CD4-positive, alpha-beta T cell treated with Interleukin-15 for 1 hour (primary cell): ENCODE data around the gene KIFAP3.
"Not testable (repeated sequence)": the region's sequence is repeated elsewhere in the genome, so short reads cannot be mapped to it uniquely, and the experiment has no call there.

Source experiments
- DNase-seq: peaks from one replicate; pipeline ENCODE4 v3.0.0-alpha.2; 2020

The KIFAP3 gene

DNA sequence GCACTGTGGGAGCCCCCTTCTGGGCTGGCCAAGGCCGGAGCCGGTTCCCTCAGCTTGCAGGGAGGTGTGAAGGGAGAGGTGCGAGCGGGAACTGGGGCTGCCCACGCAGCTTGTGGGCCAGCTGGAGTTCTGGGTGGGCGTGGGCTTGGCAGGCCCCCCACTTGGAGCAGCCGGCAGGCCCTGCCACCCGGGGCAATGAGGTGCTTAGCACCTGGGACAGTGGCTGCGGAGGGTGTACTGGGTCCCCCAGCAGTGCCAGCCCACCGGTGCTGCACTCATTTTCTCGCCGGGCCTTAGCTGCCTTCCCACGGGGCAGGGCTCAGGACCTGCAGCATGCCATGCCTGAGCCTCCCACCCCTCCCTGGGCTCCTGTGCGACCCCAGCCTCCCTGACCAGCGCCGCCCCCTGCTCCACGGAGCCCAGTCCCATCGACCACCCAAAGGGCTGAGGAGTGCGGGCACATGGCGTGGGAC, 192.4 kb downstream of the KIFAP3 start:
- no peak for DNase-seq

DNA sequence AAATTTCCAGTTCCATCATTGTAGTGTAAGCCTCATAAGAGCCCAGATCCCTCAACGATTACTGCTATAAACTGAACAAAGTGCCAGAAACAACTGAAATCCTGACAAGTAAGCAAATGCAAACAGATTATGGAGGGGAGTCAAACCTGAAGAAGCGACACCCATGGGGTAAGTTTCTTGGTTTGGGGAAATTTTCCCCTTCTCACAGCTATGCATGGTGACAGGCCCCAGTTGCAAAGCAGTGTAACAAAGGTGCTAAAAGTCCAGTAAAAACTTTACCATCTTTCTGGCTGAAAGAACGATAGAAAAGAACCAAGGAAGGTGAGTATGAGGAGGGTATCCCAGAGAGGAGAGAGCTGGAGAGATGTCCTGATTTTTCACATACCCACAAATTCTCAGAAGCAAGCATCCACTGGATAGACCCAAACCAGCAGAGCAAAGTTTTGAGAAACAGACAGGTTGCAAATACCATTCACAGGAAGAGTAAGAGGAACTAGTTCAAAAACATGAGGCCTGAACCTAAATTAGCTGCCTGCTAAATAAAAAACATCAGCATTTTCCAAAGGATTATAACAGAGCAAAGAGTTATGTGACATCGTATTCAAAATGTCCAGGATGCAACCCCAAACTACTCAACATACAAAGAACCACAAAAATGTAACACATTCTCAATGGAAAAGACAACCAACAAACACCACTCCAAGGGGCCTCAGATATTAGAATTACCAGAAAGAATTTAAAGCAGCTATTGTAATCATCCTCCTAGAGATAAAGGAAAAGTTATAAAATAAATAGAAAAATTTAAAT, 195.3 kb downstream of the KIFAP3 start:
- no peak for DNase-seq

DNA sequence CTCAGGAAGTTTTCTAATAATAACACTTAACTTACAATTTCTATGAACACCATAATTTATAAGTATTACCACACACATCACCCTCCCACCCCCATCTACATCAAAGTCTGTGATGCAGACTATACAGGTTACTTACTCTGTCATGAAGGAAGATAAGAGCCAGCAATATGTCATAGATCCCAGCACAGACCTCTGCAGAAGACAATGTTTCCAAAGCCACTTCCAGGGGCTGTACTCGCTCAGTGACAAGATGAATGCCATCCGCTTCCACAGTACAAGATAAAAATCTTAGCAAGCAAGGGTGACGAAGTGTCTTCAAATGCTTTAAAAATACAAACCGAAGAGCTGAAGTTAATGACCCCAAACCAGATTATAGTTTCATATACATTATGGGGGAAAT, 196.0 kb downstream of the KIFAP3 start:
- DNase-seq: no peak

DNA sequence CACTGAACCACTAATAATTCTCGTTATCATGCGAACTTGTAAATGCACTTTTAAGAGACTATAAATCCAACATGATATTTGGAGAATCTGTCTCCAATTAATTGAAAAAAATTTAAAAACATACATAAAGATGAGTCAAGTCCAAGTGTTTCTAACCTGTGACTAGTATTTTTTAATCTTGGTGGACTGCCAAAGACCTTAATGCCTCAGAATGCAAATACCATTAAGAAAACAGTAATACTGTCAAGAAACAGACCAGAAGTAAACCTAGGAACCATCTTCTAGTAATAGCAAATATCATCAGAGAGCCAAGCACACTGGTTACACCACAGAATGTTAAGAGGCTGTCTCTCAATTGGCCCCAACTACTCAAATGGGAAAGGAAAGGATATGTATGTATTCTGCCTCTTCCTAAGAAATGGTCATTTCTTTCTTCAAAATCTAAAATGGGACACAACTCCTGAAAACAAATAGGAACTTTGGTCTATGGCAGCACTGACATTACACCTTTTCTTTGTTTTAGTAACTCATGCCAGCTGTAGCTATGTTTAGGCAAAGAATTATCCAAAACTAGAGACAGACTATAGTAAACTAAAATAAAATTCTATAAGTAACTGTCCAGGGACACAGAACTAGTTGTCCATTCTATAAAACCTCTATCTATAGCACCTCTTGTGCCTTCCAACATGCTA, 196.5 kb downstream of the KIFAP3 start:
- DNase-seq: no peak

DNA sequence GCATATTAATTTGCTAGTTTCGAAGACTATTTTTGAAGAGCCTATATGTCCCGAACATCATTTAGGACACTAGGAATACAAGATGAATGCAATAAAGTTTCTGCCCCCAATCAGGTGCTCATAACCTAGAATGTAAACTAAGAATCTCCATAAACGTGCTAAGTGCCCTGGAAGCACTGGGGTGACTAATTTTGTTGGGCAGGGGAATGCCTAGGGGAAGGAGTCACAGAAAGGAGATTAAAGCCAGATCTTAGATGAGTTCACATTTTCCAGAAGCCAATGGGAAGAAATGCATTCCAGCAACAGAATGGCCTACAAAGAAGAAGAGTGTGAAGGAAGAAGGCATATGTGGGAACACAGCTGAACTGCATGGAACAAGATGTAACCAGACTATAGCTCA, 200.3 kb downstream of the KIFAP3 start:
- no peak for DNase-seq

DNA sequence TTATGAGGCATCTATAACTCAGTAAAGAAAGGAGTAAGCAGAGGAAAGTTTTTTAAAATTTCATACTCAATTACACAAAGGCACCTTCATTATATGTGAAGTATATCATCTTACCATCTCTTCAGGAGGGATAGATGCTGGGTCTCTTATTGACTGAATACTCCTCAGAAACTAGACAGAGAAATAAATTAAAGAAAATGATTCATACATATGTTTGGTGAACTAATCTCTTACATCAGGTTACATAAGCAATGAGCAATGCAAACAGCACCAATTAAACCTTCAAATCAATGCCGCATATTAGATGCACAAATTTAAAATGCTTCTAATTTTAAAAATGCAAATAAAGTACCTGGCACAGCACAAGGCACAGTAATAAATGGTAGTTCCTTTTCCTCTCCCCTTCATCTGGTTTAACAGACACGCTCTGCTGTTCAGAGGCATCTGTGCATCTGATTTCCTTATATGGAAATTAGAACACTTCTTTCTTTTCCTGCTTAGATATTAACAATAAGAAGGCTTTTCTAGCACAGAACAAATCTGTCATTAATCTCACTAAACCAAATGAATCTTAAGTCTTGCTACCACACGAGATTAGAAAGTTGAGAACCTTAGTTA, 200.8 kb downstream of the KIFAP3 start:
- no peak for DNase-seq

DNA sequence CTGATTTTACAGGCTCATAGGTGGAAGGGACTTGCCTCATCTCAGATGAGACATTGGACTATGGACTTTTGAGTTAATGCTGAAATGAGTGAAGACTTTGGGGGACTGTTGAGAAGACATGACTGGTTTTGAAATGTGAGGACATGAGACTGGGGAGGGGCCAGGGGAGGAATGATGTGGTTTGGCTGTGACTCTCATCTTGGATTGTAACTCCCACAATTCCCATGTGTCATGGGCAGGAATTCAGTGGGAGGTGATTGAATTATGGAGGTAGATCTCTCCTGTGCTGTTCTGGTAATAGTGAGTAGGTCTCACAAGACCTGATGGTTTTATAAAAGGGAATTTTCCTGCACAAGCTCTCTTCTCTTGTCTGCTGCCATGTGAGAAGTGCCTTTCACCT, 201.6 kb downstream of the KIFAP3 start:
- DNase-seq: no peak

DNA sequence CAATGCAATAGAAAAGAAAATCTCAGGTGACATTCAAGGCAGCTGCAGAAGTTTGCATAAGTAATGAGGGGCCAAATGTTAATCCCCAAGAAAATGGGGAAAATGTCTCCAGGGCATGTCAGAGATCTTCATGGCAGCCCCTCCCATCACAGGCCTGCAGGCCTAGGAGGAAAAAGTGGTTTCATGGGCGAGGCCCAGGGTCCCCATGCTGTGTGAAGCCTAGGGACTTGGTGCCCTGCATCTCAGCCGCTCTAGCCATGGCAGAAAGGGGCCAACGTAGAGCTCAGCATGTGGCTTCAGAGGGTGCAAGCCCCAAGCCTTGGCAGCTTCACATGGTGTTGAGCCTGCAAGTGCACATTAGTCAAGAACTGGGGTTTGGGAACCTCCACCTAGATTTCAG, 202.5 kb downstream of the KIFAP3 start:
- DNase-seq: not testable (repeated sequence)
